Calu3 (cell line): ENCODE data around the gene RIIAD1. TPM values are rescaled to one million over a fixed set of nuclear protein-coding genes. Genes with fewer than 3 reads are reported as not detected.

Experiments used
- BruUV-seq: library from RNA; stranded (reverse); fragments of 400-500 nt; replicated peaks from 2 replicates; lab custom pipeline; 2021; lab: Mats Ljungman, UMichigan
- CTCF ChIA-PET: fragments of 300-600 bp; sonication (Branson Sonifier 250); formaldehyde crosslinking; loops from one replicate; lab custom pipeline; 2022; ENCODE audit warnings: antibody characterized with exemption; lab: Charles Lee
- DNase-seq: peaks from one replicate; pipeline ENCODE4 v3.0.0; 2022
- H3K27ac Mint-ChIP-seq: one replicate; pipeline ENCODE4 v1.8.0; 2022; ENCODE audit warnings: mixed read lengths; ENCODE audit not compliant: unreplicated experiment
- H3K27me3 Mint-ChIP-seq: one replicate; pipeline ENCODE4 v1.8.0; 2022; ENCODE audit warnings: mixed read lengths; ENCODE audit not compliant: unreplicated experiment
- H3K36me3 Mint-ChIP-seq: one replicate; pipeline ENCODE4 v1.8.0; 2022; ENCODE audit warnings: mild to moderate bottlenecking, moderate library complexity, mixed read lengths; ENCODE audit not compliant: insufficient read depth, unreplicated experiment
- H3K4me1 Mint-ChIP-seq: one replicate; pipeline ENCODE4 v1.8.0; 2022; ENCODE audit warnings: mild to moderate bottlenecking, low read depth, mixed read lengths; ENCODE audit not compliant: unreplicated experiment
- H3K4me3 Mint-ChIP-seq: one replicate; pipeline ENCODE4 v1.8.0; 2022; ENCODE audit warnings: mild to moderate bottlenecking, low read depth, moderate library complexity, mixed read lengths; ENCODE audit not compliant: unreplicated experiment
- H3K9me3 Mint-ChIP-seq: one replicate; pipeline ENCODE4 v1.8.0; 2022; ENCODE audit warnings: low read depth, mixed read lengths; ENCODE audit not compliant: unreplicated experiment
- CTCF ChIP-seq: fragments of 200-600 bp; IDR thresholded peaks from one replicate; pipeline ENCODE4 v1.8.0; 2022; ENCODE audit warnings: antibody characterized with exemption; ENCODE audit not compliant: unreplicated experiment
- intact Hi-C: fragments of 100-400 bp; cut with micrococcal nuclease; formaldehyde crosslinking; loops from one replicate; pipeline ENCODE4 v1.10.0; 2022; ENCODE audit not compliant: unreplicated experiment
- total RNA-seq: library from RNA; stranded (reverse); gene quantifications from 2 replicates; pipeline ENCODE4 v1.2.3, GENCODE V29; 2022

RIIAD1 gene
- total RNA-seq, 1 experiment from 2014 or later: not detected

- Mint-ChIP-seq H3K4me1 (no peaks in the 10 kb centered on the region), H3K27me3 (no peaks in the 10 kb centered on the region), H3K27ac (no peak overlapping the region), H3K4me3 (no peak overlapping the region), H3K36me3 (peaks cover 18% of the 10 kb centered on the region), H3K9me3 (no peaks in the 10 kb centered on the region)
- DNase-seq: no peak
- intact Hi-C loops: no loop called here
- no TSS peak for BruUV-seq
- CTCF ChIA-PET: interaction anchor here (0.6 to 2.1 kb wide), 3 partner anchors 19 to 480 kb away, joined by 4 to 17 read pairs (median 8); no protein-coding TSS in a partner anchor
- no peak for TF ChIP-seq CTCF
Observed at GRCh38 chr1:151692226-151692625, 29.1 kb upstream of the RIIAD1 start.

- DNase-seq: peak; percentile 34
- no peaks in the 10 kb centered on the region for H3K9me3 Mint-ChIP-seq
- no TSS peak for BruUV-seq
- peaks cover 14% of the 10 kb centered on the region for H3K36me3 Mint-ChIP-seq
- no peak overlapping the region for H3K4me3 Mint-ChIP-seq
- H3K27me3 Mint-ChIP-seq: no peaks in the 10 kb centered on the region
- intact Hi-C loops: loop anchor here (1.0 kb wide), 2 partner anchors 42 to 143 kb away; no protein-coding TSS in a partner anchor
- TF ChIP-seq CTCF: peak; percentile 39
- no peaks in the 10 kb centered on the region for H3K4me1 Mint-ChIP-seq
- CTCF ChIA-PET: interaction anchor here (0.8 to 2.1 kb wide), 11 partner anchors 12 to 143 kb away, joined by 3 to 17 read pairs (median 4); no protein-coding TSS in a partner anchor
- H3K27ac Mint-ChIP-seq: no peak overlapping the region
Observed at GRCh38 chr1:151693057-151693651, 28.2 kb upstream of the RIIAD1 start.

- no peak overlapping the region for H3K27ac Mint-ChIP-seq
- CTCF ChIA-PET: interaction anchor here (0.5 to 0.6 kb wide), 2 partner anchors 57 to 99 kb away, joined by 3 to 5 read pairs; no protein-coding TSS in a partner anchor
- H3K4me1 Mint-ChIP-seq: peaks cover 7% of the 10 kb centered on the region
- H3K4me3 Mint-ChIP-seq: no peak overlapping the region
- BruUV-seq: no TSS peak
- TF ChIP-seq CTCF: no peak
- intact Hi-C loops: no loop called here
- no peaks in the 10 kb centered on the region for H3K9me3 Mint-ChIP-seq
- H3K36me3 Mint-ChIP-seq: peaks cover 8% of the 10 kb centered on the region
- DNase-seq: no peak
- no peaks in the 10 kb centered on the region for H3K27me3 Mint-ChIP-seq
Observed at GRCh38 chr1:151701515-151701914, 19.8 kb upstream of the RIIAD1 start.

GRCh38 chr1:151702936-151703335 lies 18.4 kb upstream of the RIIAD1 start:
- intact Hi-C loops: no loop called here
- DNase-seq: no peak
- peaks cover 7% of the 10 kb centered on the region for H3K4me1 Mint-ChIP-seq
- H3K27me3 Mint-ChIP-seq: no peaks in the 10 kb centered on the region
- H3K27ac Mint-ChIP-seq: no peak overlapping the region
- H3K4me3 Mint-ChIP-seq: no peak overlapping the region
- no peak for TF ChIP-seq CTCF
- BruUV-seq: no TSS peak
- CTCF ChIA-PET: no interaction called here
- H3K36me3 Mint-ChIP-seq: peaks cover 8% of the 10 kb centered on the region
- no peaks in the 10 kb centered on the region for H3K9me3 Mint-ChIP-seq
